NCI-H2081 (cell line): ENCODE measurements around the gene UNC79.

Experiments used
- DNase-seq, 2 experiments: peaks; one replicate each; lab custom pipeline; 2025; lab: John Stamatoyannopoulos, UW

UNC79 gene

GRCh38 chr14:93751946-93752655, 321.4 kb downstream of the UNC79 start:
- no peak for DNase-seq

GRCh38 chr14:93752980-93753561, 322.3 kb downstream of the UNC79 start:
- no peak for DNase-seq

GRCh38 chr14:93753647-93754046, 322.9 kb downstream of the UNC79 start:
- no peak for DNase-seq

DNA sequence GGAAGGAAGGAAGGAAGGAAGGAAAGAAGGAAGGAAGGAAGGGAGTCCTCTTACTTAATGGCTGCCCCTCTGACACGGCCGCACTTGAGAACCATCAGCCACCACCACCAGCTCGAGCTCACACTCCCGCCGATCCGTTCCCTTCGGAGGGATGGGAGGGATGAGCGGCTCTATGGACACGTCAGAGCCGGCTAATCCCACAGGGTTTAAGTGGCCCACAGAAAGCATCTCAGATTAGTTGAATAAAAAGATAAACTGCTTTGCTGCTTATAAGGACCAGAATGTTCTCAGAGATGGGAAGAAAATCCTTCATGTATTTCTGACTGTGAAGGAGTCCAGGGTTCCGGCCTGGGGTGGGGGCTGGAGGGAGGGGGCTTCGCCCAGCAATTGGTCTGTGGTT, 326.5 kb downstream of the UNC79 start:
- DNase-seq: no peak
